Astrocyte (in vitro differentiated cells and primary cell): ENCODE data around the gene ADD3. TPM values are rescaled to one million over a fixed set of nuclear protein-coding genes. Genes with fewer than 3 reads are reported as not detected.
A peak's percentile ranks its signal among the peaks of the same experiment; 100 is the strongest.
"Not testable (repeated sequence)": the region's sequence is repeated elsewhere in the genome, so short reads cannot be mapped to it uniquely, and the experiment has no call there.

Experiments
- DNase-seq: peaks from one replicate; pipeline ENCODE4 v3.0.0-alpha.2; 2010; ENCODE audit warnings: low read depth
- FAIRE-seq: peaks from 2 replicates; lab custom pipeline; 2011; peaks lifted over from hg19 to GRCh38; lab: Jason Lieb, UNC
- H2AFZ ChIP-seq: 2 replicates; pipeline ENCODE4 v1.6.0; 2012; ENCODE audit warnings: low read depth, low read length, inconsistent platforms
- H3K27ac ChIP-seq: 2 replicates; pipeline ENCODE4 v1.5.1; 2011; ENCODE audit warnings: low read depth, low read length, inconsistent platforms
- H3K27me3 ChIP-seq: 2 replicates; pipeline ENCODE4 v1.6.0; 2011; ENCODE audit warnings: low read length, inconsistent platforms; ENCODE audit not compliant: insufficient read depth
- H3K36me3 ChIP-seq: 2 replicates; pipeline ENCODE4 v1.5.1; 2011; ENCODE audit warnings: low read length, inconsistent platforms; ENCODE audit not compliant: insufficient read depth
- H3K4me1 ChIP-seq: 2 replicates; pipeline ENCODE4 v1.5.1; 2011; ENCODE audit warnings: low read length, inconsistent platforms; ENCODE audit not compliant: insufficient read depth
- H3K4me2 ChIP-seq: 2 replicates; pipeline ENCODE4 v1.6.0; 2012; ENCODE audit warnings: low read length, inconsistent platforms
- H3K4me3 ChIP-seq: 2 replicates; pipeline ENCODE4 v1.5.1; 2011; ENCODE audit warnings: low read depth, mild to moderate bottlenecking, low read length, inconsistent platforms; ENCODE audit not compliant: insufficient read depth
- H3K79me2 ChIP-seq: 2 replicates; pipeline ENCODE4 v1.6.0; 2012; ENCODE audit warnings: mild to moderate bottlenecking, low read length, inconsistent platforms; ENCODE audit not compliant: insufficient read depth
- H3K9ac ChIP-seq: 2 replicates; pipeline ENCODE4 v1.6.0; 2012; ENCODE audit warnings: mild to moderate bottlenecking, low read length, inconsistent platforms
- H3K9me3 ChIP-seq: 2 replicates; pipeline ENCODE4 v1.5.1; 2012; ENCODE audit warnings: low read depth, mild to moderate bottlenecking, low read length, inconsistent platforms; ENCODE audit not compliant: insufficient read depth
- H4K20me1 ChIP-seq: 2 replicates; pipeline ENCODE4 v1.6.0; 2012; ENCODE audit warnings: low read length, inconsistent platforms; ENCODE audit not compliant: insufficient read depth
- H3K27ac Mint-ChIP-seq: one replicate; pipeline ENCODE4 v1.8.0; 2021; ENCODE audit warnings: mild to moderate bottlenecking, mixed read lengths; ENCODE audit not compliant: unreplicated experiment
- H3K27me3 Mint-ChIP-seq: one replicate; pipeline ENCODE4 v1.8.0; 2021; ENCODE audit warnings: low read depth, mixed read lengths; ENCODE audit not compliant: unreplicated experiment
- H3K36me3 Mint-ChIP-seq: one replicate; pipeline ENCODE4 v1.8.0; 2021; ENCODE audit warnings: low read depth, mixed read lengths; ENCODE audit not compliant: unreplicated experiment
- H3K4me1 Mint-ChIP-seq: one replicate; pipeline ENCODE4 v1.8.0; 2021; ENCODE audit warnings: low read depth, mixed read lengths; ENCODE audit not compliant: unreplicated experiment
- H3K4me3 Mint-ChIP-seq: one replicate; pipeline ENCODE4 v1.8.0; 2021; ENCODE audit warnings: mild to moderate bottlenecking, moderate library complexity, mixed read lengths; ENCODE audit not compliant: unreplicated experiment
- H3K9me3 Mint-ChIP-seq: one replicate; pipeline ENCODE4 v1.8.0; 2021; ENCODE audit warnings: mild to moderate bottlenecking, mixed read lengths; ENCODE audit not compliant: unreplicated experiment
- CTCF ChIP-seq: IDR thresholded peaks from 2 replicates; pipeline ENCODE4 v1.5.1; 2011; ENCODE audit warnings: low read depth, mild to moderate bottlenecking, inconsistent platforms, low read length, moderate library complexity; ENCODE audit not compliant: insufficient read depth
- EZH2 ChIP-seq: IDR thresholded peaks from 2 replicates; pipeline ENCODE4 v1.6.1; 2012; ENCODE audit warnings: mild to moderate bottlenecking, low read length, inconsistent platforms; ENCODE audit not compliant: insufficient read depth
- total RNA-seq: library from RNA; stranded (reverse); gene quantifications from 2 replicates; pipeline ENCODE4 v1.2.1, GENCODE V29; 2021

ADD3 gene
- total RNA-seq, 1 donor from 2014 or later = 127 TPM

GRCh38 chr10:110134917-110135316, 127.1 kb downstream of the ADD3 start:
- H3K27ac ChIP-seq = no peak overlapping the region
- FAIRE-seq = no peak
- H3K27ac Mint-ChIP-seq = no peak overlapping the region
- H3K4me3 ChIP-seq = no peak overlapping the region
- no peak overlapping the region for H2AFZ ChIP-seq
- no peaks in the 10 kb centered on the region for H3K79me2 ChIP-seq
- no peaks in the 10 kb centered on the region for H4K20me1 ChIP-seq
- DNase-seq = no peak
- H3K4me1 ChIP-seq = no peaks in the 10 kb centered on the region
- TF ChIP-seq CTCF (no peak), EZH2 (no peak)
- no peak overlapping the region for H3K9ac ChIP-seq
- H3K27me3 ChIP-seq = no peaks in the 10 kb centered on the region
- no peak overlapping the region for H3K4me2 ChIP-seq
- no peaks in the 10 kb centered on the region for H3K9me3 ChIP-seq
- H3K36me3 ChIP-seq = peaks cover 18% of the 10 kb centered on the region
- H3K36me3 Mint-ChIP-seq = peaks cover 4% of the 10 kb centered on the region
- H3K9me3 Mint-ChIP-seq = no peaks in the 10 kb centered on the region
- peaks cover 2% of the 10 kb centered on the region for H3K4me1 Mint-ChIP-seq
- H3K4me3 Mint-ChIP-seq = no peak overlapping the region
- H3K27me3 Mint-ChIP-seq = no peaks in the 10 kb centered on the region

GRCh38 chr10:110135836-110136235, 128.1 kb downstream of the ADD3 start:
- H3K36me3 ChIP-seq = peaks cover 14% of the 10 kb centered on the region
- H3K4me1 Mint-ChIP-seq, H3K4me1 ChIP-seq, H3K79me2 ChIP-seq, H3K36me3 Mint-ChIP-seq, H3K4me3 ChIP-seq, H4K20me1 ChIP-seq, H3K9me3 ChIP-seq, H3K9ac ChIP-seq, H3K4me2 ChIP-seq, H3K9me3 Mint-ChIP-seq, H3K27ac ChIP-seq, H3K27me3 Mint-ChIP-seq, H3K27ac Mint-ChIP-seq, DNase-seq, H2AFZ ChIP-seq, FAIRE-seq, H3K27me3 ChIP-seq, H3K4me3 Mint-ChIP-seq: not testable (repeated sequence)

GRCh38 chr10:110137142-110137545, 129.4 kb downstream of the ADD3 start:
- Histone ChIP-seq H3K27me3 (no peaks in the 10 kb centered on the region), H3K79me2 (no peaks in the 10 kb centered on the region), H3K9me3 (no peaks in the 10 kb centered on the region), H3K36me3 (peaks cover 6% of the 10 kb centered on the region), H3K4me2 (no peak overlapping the region), H3K27ac (no peak overlapping the region), H4K20me1 (no peaks in the 10 kb centered on the region), H3K4me1 (peaks cover 6% of the 10 kb centered on the region), H3K9ac (no peak overlapping the region), H3K4me3 (no peak overlapping the region), H2AFZ (no peak overlapping the region)
- DNase-seq (peak; percentile 38), FAIRE-seq (peak; percentile 97)
- H3K4me1 Mint-ChIP-seq = peaks cover 10% of the 10 kb centered on the region
- H3K9me3 Mint-ChIP-seq = no peaks in the 10 kb centered on the region
- no peak overlapping the region for H3K4me3 Mint-ChIP-seq
- TF ChIP-seq CTCF (peak; percentile 83), EZH2 (no peak)
- no peaks in the 10 kb centered on the region for H3K27me3 Mint-ChIP-seq
- H3K27ac Mint-ChIP-seq = no peak overlapping the region
- H3K36me3 Mint-ChIP-seq = peaks cover 9% of the 10 kb centered on the region
